Fibroblast of skin of abdomen (primary cell): Measurements from ENCODE around the gene TLCD1.

ENCODE experiments used
- DNase-seq: peaks from one replicate; pipeline ENCODE4 v3.0.0-alpha.2; 2013

TLCD1 gene

GRCh38 chr17:28684963-28685362 is 41.1 kb downstream of the TLCD1 start:
- peak; percentile 38 for DNase-seq

DNA sequence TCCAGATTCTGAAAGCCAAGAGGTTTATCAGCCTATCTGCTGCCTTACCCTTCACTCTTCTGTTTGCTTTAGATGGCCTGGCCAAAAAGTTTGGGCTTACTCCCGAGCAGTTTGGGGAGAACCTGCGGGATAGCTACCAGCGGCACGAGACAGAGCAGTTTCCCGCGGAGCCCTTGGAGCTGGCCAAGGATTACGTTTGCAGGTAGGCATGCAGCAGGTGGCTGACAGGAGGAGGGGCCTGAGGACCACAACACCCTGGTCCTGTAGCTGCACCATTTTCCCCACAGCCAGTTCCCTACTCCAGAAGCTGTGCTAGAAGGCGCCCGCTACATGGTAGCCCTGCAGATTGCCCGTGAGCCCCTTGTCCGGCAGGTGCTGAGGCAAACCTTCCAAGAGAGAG is 43.4 kb downstream of the TLCD1 start:
- no peak for DNase-seq

DNA sequence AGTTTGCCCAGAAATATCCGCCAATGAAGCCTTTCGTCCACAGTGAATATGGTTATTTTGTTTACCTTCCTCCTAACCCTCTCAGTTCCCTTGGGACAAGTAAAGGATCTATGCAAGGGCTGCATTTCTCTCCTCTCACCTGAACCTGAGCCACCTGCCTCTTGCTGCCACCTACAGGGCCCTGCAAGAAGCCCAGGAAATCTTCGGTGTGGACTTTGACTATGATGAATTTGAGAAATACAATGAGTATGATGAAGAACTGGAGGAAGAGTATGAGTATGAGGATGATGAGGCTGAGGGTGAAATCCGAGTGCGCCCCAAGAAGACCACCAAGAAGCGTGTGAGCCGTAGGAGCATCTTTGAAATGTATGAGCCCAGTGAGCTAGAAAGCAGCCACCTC is 50.1 kb downstream of the TLCD1 start:
- no peak for DNase-seq

DNA sequence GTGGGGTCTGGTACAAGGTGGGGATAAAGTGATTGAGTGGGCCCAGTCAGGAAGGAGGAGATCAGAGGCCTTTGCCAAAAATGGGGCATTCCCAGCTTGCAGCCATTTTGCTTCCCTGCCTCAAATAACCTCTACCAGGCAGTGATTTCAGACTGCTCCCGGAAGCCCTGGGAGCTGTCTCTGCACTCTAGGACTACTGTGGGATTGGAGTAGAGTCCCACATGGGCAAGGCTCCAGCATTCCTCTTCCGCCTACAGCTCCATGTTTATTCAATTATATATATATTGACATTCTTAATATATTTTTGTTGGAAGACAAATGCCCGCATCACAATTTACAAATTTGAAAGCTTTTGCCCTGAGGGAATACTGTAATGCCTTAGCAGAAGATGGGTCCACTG is 50.5 kb downstream of the TLCD1 start:
- peak; percentile 10 for DNase-seq
